Muscle of arm (tissue), 12 donors: Measurements from ENCODE around the gene ALMS1. TPM values are rescaled to one million over a fixed set of nuclear protein-coding genes. Genes with fewer than 3 reads are reported as not detected.
"Not testable (repeated sequence)": the region's sequence is repeated elsewhere in the genome, so short reads cannot be mapped to it uniquely, and the experiment has no call there.

ENCODE experiments used
- DNase-seq: peaks from one replicate; pipeline ENCODE4 v3.0.0-alpha.2; 2013
- polyA plus RNA-seq, 12 donors: library from polyadenylated mRNA; unstranded; fragments of 120-200 nt; gene quantifications; one replicate each; pipeline ENCODE4 v1.2.1, GENCODE V29; 2013; ENCODE audit not compliant: insufficient read length in 12 of 12

ALMS1 gene
- polyA plus RNA-seq, 12 donors = 15.2 to 58.4 (median 18.8) TPM; not detected in 1

- no peak for DNase-seq
Observed at GRCh38 chr2:73386894-73387636, 1.4 kb downstream of the ALMS1 start.

- no peak for DNase-seq
Observed at GRCh38 chr2:73402386-73403103, 16.9 kb downstream of the ALMS1 start.

GRCh38 chr2:73403237-73403636, 17.6 kb downstream of the ALMS1 start:
- DNase-seq = no peak

GRCh38 chr2:73404409-73404808, 18.8 kb downstream of the ALMS1 start:
- no peak for DNase-seq

GRCh38 chr2:73406996-73407395, 21.4 kb downstream of the ALMS1 start:
- no peak for DNase-seq

GRCh38 chr2:73408198-73408597, 22.6 kb downstream of the ALMS1 start:
- DNase-seq = no peak

- DNase-seq = no peak
Observed at GRCh38 chr2:73414696-73415095, 29.1 kb downstream of the ALMS1 start.

- no peak for DNase-seq
Observed at GRCh38 chr2:73415906-73416305, 30.3 kb downstream of the ALMS1 start.

GRCh38 chr2:73418343-73418742, 32.7 kb downstream of the ALMS1 start:
- DNase-seq = peak; percentile 63

GRCh38 chr2:73423913-73424312, 38.3 kb downstream of the ALMS1 start:
- no peak for DNase-seq

- no peak for DNase-seq
Observed at GRCh38 chr2:73426176-73426575, 40.5 kb downstream of the ALMS1 start.

GRCh38 chr2:73436019-73436418, 50.4 kb downstream of the ALMS1 start:
- DNase-seq = no peak

GRCh38 chr2:73444202-73444601, 58.6 kb downstream of the ALMS1 start:
- DNase-seq = no peak

- no peak for DNase-seq
Observed at GRCh38 chr2:73448856-73449255, 63.2 kb downstream of the ALMS1 start.

GRCh38 chr2:73449404-73449803, 63.8 kb downstream of the ALMS1 start:
- DNase-seq = no peak

GRCh38 chr2:73451263-73451972, 65.8 kb downstream of the ALMS1 start:
- DNase-seq = no peak

GRCh38 chr2:73457982-73458381, 72.3 kb downstream of the ALMS1 start:
- DNase-seq = no peak

GRCh38 chr2:73462388-73462787, 76.8 kb downstream of the ALMS1 start:
- not testable (repeated sequence) for DNase-seq

- no peak for DNase-seq
Observed at GRCh38 chr2:73468376-73468775, 82.7 kb downstream of the ALMS1 start.

- not testable (repeated sequence) for DNase-seq
Observed at GRCh38 chr2:73483874-73484273, 98.2 kb downstream of the ALMS1 start.

GRCh38 chr2:73487112-73487657, 101.5 kb downstream of the ALMS1 start:
- no peak for DNase-seq

GRCh38 chr2:73488079-73488478, 102.4 kb downstream of the ALMS1 start:
- no peak for DNase-seq
